HG02852 (cell line): ENCODE results near the gene ZBED4.

Experiments
- ATAC-seq: cut with Tn5 transposase; IDR thresholded peaks from one replicate; pipeline ENCODE4 v1.9.1; 2021; ENCODE audit warnings: mild to moderate bottlenecking, moderate library complexity; ENCODE audit not compliant: unreplicated experiment

The ZBED4 gene

DNA sequence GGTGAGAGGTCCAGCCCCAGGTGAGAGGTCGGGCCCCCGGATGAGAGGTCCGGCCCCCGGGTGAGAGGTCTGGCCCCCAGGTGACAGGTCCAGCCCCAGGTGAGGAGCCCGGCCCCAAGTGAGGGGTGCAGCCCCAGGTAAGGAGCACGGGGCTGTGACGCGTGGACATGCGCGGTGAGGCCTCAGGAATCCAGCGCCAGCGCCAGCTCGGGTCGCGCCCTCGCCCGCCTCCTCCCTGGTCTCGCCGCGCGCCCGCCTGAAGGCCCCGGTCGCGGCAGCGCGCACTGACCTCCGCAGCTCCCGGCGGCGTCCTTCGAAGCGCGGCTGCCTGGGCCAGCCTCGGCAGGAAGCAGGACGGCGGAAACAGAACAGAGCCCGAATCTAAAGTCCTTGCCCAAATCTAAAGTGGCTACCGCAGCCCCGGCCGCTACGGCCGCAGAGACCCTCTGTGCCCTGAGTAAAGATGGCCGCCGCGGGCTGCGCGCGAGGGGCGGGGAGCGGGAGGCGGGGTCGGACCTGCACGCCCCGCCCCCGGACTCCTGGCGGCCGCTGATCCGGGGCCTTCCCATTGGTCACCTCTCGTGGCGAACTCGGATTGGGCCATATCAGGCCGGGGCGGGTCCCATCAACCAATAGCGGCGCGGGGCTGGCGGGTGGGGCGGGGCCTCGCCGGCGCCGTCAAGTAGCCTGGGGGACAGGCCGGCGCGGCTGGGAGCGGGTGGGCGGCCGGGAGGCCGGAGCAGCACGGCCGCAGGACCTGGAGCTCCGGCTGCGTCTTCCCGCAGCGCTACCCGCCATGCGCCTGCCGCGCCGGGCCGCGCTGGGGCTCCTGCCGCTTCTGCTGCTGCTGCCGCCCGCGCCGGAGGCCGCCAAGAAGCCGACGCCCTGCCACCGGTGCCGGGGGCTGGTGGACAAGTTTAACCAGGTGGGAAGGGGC, 64.6 kb downstream of the ZBED4 start, which contains the start of the genes ALG12 and CRELD2:
Gene ALG12, minus strand, starts transcription at position 465 of the 937 bp plus-strand sequence. CDS start 4,673 bp downstream, outside the sequence.
Gene CRELD2, plus strand, starts transcription at position 661 of the 937 bp plus-strand sequence. Its CDS starts 136 bp downstream, at position 797.
- peak; percentile 85 for ATAC-seq

DNA sequence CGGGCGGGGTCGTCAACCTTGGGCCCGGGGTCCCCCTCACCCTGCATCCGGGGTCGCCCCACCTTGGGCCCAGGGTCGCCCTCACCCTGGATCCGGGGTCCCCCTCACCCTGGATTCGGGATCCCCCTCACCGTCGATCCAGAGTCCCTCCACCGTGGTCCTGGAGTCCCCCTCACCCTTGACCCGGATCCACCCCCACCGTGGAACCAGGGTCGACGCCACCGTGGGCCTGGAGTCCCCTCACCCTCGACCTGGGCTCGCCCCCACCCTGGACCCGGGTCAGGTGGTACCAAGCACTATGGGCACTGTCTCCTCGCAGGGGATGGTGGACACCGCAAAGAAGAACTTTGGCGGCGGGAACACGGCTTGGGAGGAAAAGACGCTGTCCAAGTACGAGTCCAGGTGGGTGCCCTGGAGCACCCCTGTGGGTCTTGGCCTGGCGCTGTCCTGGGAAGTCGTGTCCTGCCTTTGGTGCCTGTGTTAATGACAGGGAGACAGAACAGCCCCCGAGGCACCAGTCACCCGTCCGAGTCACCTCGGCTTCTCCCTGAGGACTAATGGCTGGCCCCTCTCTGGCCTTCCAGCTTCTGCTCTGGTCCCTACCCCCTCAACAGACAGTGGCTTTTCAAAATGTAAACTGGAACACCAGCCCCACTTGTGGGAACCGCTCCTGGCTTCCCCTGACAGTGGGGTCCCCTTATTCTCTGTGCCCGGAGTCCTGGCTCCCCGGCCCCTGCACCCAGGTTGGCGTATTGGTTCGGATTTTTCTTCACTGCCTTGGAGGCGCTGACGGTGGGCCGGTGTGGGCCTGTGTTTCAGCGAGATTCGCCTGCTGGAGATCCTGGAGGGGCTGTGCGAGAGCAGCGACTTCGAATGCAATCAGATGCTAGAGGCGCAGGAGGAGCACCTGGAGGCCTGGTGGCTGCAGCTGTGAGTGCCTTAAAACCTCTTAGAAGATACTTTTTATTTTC, 65.6 kb downstream of the ZBED4 start:
- no peak for ATAC-seq

DNA sequence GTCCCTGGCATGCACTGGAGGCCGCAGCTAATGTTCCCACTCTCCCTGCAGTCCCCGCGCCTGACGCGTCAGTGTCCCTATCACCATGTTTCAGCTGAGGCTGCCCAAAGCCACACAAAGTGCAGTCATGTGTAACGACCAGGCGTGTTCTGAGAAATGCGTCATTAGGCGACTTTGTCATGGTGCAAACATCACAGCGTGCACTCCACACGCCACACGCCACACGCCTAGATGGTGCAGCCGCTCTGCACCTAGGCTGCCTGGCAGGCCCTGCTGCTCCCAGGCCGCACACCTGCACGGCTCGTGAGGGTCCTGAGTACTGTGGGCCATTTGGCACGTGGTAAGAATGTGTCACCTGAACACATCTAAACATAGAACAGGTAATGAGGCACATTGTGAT, 67.2 kb downstream of the ZBED4 start:
- no peak for ATAC-seq

DNA sequence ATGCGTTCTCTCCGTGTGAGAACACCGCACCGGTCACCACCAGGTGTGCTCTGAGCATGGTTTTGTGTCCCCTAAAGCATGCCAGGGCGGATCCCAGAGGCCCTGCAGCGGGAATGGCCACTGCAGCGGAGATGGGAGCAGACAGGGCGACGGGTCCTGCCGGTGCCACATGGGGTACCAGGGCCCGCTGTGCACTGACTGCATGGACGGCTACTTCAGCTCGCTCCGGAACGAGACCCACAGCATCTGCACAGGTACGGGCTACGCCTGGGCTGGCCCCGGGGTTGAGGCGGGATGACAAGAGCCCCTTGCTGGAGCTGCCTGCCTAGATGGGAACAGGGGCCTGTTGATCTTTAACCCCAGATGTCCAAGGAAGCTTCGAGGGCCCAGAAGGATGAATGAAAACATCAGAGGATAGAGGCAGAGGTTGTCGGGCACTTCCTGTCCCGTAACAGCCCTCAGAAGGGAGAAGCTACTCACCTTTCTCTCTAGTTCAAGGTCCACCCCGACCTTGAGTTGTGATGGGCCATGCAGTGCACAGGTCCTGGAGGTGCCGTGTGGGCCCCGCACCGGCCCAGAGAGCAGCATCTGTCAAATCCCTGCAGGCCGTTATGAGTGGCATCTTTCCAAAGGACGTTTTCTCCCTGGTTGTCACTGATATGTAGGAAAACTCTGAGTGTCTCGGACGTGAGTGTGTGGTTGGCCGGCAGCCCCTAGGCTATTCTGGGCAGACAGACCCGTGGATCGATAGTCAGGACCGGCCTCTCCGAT, 68.0 kb downstream of the ZBED4 start:
- no peak for ATAC-seq

DNA sequence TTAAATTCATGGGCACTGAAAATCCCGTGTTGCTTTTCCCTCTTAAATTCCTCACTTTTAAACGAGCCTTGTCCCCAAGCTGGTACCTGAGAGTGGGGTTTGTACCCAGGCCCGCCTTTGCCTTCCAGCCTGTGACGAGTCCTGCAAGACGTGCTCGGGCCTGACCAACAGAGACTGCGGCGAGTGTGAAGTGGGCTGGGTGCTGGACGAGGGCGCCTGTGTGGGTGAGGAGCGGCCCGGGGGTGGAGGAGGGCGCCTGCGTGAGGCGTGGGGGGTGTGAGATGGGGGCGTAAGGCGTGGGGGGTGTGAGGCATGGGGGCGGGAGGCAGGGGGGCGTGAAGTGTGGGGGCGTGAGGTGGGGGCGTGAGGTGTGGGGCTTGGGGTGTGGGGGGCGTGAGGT, 68.8 kb downstream of the ZBED4 start:
- no peak for ATAC-seq

DNA sequence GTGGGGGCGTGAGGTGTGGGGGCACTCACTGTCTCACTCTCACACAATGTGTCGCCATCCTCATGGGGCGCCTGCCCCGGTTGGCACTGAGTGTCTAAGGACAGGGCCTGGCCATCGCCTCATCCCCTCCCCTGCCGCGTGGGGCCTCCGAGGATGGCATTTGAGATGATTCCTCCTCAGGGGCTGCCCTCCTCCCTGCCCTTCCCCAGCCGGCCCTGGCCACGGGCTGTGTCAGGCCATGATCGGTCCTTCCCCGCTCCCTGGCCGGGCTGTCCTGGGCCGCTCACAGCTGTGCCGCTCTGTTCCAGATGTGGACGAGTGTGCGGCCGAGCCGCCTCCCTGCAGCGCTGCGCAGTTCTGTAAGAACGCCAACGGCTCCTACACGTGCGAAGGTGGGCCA, 69.3 kb downstream of the ZBED4 start:
- ATAC-seq, result no peak

DNA sequence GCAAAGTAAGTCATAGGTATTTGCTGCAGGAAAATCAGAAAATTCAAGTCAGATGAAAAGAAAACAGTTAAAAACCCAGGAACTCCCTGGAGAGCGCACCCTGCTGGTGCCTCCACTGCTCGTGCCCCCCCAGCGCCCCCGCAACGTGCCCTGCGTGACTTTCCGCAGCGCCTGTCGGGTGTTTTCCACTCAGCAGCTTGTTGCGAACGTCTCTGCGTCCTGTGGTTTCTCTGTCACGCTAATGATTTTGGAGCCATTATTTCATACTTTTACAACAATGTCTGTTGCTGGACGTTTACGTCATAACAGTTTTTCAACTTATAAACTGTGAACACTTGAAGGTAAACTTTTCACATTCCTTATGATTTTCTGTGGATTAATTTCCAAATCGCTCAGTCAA, 69.8 kb downstream of the ZBED4 start:
- no peak for ATAC-seq

DNA sequence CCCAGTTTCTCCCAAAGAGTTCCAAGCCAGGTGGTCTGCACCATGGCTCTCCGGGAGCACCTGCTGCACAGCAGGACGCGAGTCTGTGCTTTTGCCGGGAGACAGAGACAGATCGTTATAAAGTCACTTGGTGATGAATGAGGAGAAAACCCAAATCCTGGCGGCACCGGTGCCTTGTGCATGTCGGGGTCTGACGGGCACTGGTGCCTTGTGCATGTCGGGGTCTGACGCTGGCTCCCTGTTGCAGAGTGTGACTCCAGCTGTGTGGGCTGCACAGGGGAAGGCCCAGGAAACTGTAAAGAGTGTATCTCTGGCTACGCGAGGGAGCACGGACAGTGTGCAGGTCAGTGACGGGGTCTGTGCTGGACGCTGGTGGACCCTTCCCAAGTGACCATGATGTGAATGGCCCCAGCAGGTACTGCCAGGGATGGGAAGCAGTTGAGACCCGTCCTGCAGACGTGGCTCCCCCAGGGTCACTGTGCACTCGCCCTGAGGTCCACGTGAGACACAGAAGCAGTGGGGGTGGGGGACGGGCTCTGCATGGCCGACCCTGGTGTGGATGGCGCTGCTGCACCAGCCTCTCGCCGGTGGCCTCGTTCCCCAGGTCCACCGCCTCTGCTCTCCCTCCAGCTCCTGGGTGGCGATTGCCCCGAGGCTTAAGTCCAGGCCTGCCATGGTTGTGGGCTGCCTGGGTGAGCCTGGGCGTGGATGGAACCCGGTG, 70.6 kb downstream of the ZBED4 start:
- ATAC-seq, result no peak

DNA sequence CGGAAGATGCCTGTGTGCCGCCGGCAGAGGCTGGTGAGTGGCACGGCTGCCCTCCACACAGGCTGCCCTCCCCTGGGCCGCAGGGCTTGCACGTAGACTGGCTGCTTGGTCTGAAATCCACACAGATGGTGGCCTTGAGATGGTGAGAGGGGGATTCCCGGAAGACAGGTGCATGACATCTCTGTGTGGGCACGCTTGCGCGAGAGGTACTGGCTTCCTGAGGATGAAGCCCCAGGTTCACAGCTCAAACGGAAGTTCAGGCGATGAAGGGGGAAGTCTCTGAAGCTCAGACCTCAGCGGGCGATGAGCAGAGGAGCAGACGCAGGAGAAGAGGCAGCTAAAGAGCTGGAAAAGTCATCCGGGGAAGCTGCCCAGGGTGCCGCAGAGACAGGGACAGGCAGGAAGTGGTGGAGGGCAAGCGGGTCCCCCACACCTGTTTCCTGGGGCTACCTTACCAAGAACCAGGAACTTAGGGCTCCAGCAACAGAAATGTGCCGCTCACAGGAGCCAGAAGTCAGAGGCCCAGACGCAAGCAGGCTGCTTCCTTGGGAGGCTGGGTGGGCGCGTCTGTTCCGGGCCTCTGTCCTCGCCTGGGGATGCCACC, 72.0 kb downstream of the ZBED4 start:
- ATAC-seq, result no peak

DNA sequence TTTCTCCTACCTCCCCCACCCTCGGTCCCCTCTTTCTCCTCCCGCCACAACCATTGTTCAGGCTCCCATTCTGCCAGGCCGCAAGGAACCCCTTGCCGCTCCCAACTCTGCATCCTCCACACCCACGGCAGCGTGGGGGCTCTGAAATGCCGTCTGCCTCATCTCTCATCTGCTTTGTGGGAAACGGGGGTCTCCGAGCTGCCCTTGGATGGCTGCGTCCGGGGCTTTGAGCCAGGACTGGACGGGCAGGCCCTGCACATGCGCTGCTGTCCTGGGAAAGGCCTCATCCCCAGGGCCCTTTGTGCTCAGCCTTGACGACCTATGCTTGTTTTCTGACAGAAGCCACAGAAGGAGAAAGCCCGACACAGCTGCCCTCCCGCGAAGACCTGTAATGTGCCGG, 73.3 kb downstream of the ZBED4 start:
- ATAC-seq, result no peak

DNA sequence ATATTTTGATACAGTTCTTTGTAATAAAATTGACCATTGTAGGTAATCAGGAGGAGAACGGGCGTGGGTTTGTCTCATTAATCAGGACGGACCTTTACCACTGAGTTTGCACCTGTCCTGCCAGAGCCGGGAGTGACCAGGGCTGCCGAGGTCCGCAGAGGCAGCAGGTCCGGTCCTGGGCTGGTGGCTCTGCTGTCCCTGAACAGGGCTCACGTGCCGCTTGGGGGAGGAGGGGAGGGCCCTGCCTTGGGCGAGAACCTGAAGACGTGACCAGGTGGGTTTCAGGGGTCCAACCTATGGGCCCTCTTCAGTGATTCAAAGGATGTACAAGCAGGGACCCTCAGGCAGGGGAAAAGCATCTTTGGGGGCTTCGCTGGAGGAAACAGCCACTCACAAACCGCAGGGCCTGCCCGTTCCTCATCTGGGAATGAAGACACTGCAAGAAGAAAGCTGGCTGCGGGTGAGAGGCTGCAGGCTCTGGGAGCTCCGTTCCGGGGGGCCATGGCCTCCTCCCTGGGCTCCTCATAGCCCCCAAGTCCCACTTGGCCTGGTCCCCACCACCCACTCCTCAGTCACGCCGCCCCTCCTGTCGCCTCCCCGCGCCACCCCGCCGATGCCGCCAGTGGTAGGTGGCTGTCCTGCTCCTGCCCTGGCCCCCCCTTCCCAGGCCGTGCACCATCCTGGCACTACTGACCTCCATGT, 74.0 kb downstream of the ZBED4 start:
- ATAC-seq, result no peak

DNA sequence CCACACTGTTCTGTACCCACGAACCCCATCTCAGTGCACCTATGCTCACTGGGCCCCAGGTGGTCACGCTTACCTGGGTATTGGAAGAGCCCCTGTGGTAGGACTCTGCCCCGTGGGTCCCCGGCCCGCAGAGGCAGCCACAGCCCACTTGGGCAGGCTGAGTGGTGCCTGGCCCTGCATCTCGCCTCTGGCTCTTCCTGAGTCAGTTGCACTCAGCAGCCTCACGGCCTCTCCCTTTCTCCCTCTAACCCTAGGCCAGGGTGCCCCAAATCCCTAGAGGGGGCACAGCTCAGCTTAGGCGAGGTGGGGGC, 74.5 kb downstream of the ZBED4 start:
- ATAC-seq, result no peak

DNA sequence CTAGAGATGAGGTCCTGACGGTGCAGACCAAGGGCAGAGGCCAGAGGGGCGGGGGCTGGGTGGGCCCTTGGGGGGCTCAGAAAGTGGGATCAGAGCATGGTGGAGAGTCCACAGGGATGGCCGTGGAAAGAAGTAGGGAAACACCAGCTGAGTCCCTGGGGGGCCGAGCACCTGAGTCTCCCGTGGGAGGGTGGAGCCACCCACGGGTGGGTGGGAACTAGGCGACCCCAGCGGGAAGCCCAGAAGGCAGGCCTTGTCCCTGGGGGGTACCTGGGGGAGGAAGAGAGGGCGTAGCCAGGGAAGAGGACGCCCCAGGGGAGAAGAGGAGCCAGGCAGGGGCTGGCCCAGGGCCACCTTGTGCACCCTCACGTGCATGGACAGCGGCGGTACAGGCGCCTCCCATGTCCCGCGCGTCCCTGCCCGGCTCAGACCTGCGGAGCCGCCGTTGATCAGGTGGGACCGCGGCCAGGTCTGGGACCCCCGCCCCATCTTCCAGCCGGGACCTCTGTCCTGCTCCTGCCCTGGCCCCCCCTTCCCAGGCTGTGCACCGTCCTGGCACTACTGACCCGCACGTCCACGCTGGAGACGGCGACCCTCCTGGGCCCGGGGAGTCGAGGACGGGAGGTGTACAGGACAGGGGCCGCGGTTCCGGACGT, 75.0 kb downstream of the ZBED4 start:
- no peak for ATAC-seq

DNA sequence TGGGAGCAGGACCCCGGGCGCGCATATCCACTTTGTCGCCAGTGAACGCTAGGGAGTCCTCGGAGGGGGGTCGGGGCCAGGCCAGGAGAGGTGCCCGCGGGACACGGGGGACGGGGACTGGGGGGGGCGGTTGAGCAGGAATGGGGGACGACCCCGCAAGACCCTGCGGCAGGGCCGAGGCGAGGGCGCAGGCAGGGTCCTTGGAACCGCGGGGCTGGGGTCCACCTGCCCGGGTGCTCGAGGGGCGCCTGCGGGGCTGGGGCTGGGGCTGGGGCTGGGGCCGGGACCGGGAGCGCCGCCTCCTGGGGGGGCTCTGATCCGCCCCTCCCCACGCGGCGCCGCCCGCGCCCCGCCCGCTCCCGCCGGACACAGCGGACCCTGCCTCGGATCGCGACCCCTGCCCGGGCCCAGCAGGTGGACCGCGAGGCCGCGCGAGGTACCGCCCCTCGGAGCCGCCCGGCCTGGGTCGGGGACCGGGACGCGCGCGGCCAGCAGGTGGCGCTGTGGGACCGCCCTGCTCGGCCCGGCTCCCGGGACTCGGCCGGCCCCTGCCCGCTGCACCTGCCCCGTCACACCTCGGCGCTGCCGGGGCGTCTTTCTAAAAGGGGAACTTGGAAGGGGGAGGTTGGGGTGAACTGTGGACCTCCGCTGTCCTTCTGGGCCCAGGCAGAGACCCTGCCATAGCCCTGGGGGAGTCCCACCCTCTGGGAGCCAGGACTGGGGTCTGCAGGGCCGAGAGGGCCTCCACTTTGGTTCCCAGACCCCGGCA, 75.8 kb downstream of the ZBED4 start:
- ATAC-seq, result no peak

DNA sequence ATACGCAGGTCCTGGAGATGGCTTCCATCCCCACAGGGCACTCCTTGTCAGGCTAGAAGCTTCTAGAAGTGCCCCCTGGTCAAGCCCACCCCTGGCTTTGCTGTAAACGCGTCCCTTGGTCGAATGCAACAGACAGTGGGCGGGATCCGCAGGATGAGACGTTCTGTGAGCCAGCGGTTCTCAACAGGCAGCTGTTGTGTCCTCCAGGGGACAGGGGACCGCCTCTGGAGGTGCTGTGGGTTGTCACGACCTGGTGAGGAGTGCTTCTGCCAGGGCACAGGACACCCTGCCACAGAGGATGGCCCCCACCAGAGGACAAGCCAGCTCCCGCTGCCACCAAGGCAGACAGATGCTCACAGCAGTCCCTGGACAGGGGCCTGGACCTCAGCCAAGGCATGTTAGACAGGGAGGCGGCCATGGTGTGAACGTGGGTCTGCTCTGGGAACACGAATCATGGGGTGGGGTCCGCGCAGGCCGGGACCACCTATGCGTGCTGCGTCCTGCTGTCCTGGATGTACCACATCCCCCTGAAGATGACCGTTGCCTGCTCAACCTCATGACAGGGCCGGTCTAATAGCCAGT, 76.4 kb downstream of the ZBED4 start:
- no peak for ATAC-seq

DNA sequence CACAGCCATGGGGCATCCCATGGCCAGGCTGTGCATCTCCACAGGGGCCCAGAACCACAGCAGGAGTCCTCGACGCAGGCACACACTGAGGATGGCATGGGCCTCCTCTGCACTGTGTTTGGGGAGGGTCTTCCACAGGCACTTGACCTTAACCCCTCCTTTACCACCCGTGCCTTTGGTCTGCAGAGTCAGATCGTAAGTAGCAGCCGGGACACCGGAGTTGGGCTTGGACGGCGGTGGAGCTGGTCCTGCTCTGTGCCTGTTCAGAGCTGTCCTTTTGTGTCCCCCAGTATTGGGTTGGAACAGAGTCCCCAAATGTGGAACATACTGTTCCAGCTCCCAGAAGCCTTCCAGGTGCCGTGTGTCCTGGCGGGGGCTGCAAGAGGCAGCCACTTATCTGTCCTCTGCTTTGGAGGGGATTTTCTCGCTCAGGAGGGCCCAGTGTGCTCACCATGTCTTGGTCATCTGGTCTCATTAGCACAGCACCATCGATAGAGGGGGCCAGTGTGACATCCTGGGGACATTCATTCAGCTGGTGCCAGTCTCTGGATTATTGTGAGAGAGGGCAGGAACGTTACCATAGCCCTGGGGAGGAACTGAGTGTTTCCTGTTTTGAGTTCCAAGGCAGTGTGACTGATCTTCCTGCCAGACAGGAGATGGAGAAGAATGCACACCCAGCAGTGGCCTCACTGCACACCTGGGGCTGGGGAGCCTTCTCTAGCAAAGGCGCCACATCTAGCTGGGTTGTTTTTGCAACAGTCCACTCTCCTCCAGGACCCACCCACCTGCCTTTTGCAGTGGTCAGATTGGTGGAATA, 77.2 kb downstream of the ZBED4 start:
- ATAC-seq, result no peak
